ENCODE results near the gene PLK4. TPM values are rescaled to one million over a fixed set of nuclear protein-coding genes. Genes with fewer than 3 reads are reported as not detected.
"Not testable (repeated sequence)": the region's sequence is repeated elsewhere in the genome, so short reads cannot be mapped to it uniquely, and the experiment has no call there.

Gene PLK4
- polyA plus RNA-seq, 3 donors, result 0.34 to 0.65 (median 0.38) TPM

GRCh38 chr4:127896069-127896468, 15.4 kb downstream of the PLK4 start:
- Mint-ChIP-seq H3K4me3 (no peak overlapping the region), H3K36me3 (peaks cover 28 to 61% of the 10 kb centered on the region in 2 donors), H3K9me3 (peaks cover 0 to 3% (median 0%) of the 10 kb centered on the region in 7 donors), H3K27me3 (ENCODE audit: low read depth in 3 of 3) (no peaks in the 10 kb centered on the region), H3K4me1 (no peaks in the 10 kb centered on the region), H3K27ac (no peak overlapping the region)
- Histone ChIP-seq H3K79me2 (ENCODE audit: insufficient read depth, low read length) (no peaks in the 10 kb centered on the region), H4K20me1 (ENCODE audit: insufficient read depth, low read length) (no peaks in the 10 kb centered on the region), H3K27ac (ENCODE audit: low read depth in 1 of 2, low read length in 2 of 2) (no peak overlapping the region), H3K9me3 (replicated peaks in 1 of 2; ENCODE audit: control insufficient read depth in 1 of 2, insufficient read depth in 1 of 2, low read length in 2 of 2) (no peaks in the 10 kb centered on the region), H3K9ac (ENCODE audit: insufficient read depth, low read length, poor library complexity, severe bottlenecking) (no peak overlapping the region), H3K4me3 (replicated peaks in 1 of 3; ENCODE audit: low read depth in 2 of 3, low read length in 3 of 3) (no peak overlapping the region), H3K27me3 (ENCODE audit: control insufficient read depth in 2 of 2, insufficient read depth in 2 of 2, low read length in 2 of 2) (no peaks in the 10 kb centered on the region), H3K4me2 (replicated peaks; ENCODE audit: extremely low read depth, low read length, poor library complexity, severe bottlenecking) (no peak overlapping the region), H2AFZ (ENCODE audit: insufficient read depth, low read depth, low read length, poor library complexity, severe bottlenecking) (no peak overlapping the region), H3K4me1 (ENCODE audit: control insufficient read depth in 1 of 2, insufficient read depth in 2 of 2, low read length in 2 of 2) (no peaks in the 10 kb centered on the region), H3K36me3 (replicated peaks in 1 of 2; ENCODE audit: control insufficient read depth in 1 of 2, insufficient read depth in 2 of 2, low read length in 2 of 2) (peaks cover 20 to 58% of the 10 kb centered on the region in 2 donors)
- no peak for DNase-seq
- no peak for TF ChIP-seq CTCF (IDR thresholded peaks at IDR 0.05)
- WGBS (ENCODE audit: insufficient coverage), result no CpG with 5 or more reads among the region's 1 CpG
- intact Hi-C loops (cut with micrococcal nuclease), result no loop called here

GRCh38 chr4:127896528-127896927, 15.8 kb downstream of the PLK4 start:
- Mint-ChIP-seq H3K27me3 (ENCODE audit: low read depth in 3 of 3) (no peaks in the 10 kb centered on the region), H3K9me3 (peaks cover 0 to 3% (median 0%) of the 10 kb centered on the region in 7 donors), H3K4me3 (no peak overlapping the region), H3K36me3 (peaks cover 28 to 63% of the 10 kb centered on the region in 2 donors), H3K4me1 (no peaks in the 10 kb centered on the region), H3K27ac (no peak overlapping the region)
- no peaks in the 10 kb centered on the region for H3K4me1 ChIP-seq (ENCODE audit: control insufficient read depth in 1 of 2, insufficient read depth in 2 of 2, low read length in 2 of 2)
- no peaks in the 10 kb centered on the region for H3K79me2 ChIP-seq (ENCODE audit: insufficient read depth, low read length)
- H3K9me3 ChIP-seq (replicated peaks in 1 of 2; ENCODE audit: control insufficient read depth in 1 of 2, insufficient read depth in 1 of 2, low read length in 2 of 2), result no peaks in the 10 kb centered on the region
- H2AFZ ChIP-seq (ENCODE audit: insufficient read depth, low read depth, low read length, poor library complexity, severe bottlenecking), result no peak overlapping the region
- no peaks in the 10 kb centered on the region for H4K20me1 ChIP-seq (ENCODE audit: insufficient read depth, low read length)
- H3K4me3 ChIP-seq (replicated peaks in 1 of 3; ENCODE audit: low read depth in 2 of 3, low read length in 3 of 3), result no peak overlapping the region
- no CpG with 5 or more reads among the region's 1 CpG for WGBS (ENCODE audit: insufficient coverage)
- H3K9ac ChIP-seq (ENCODE audit: insufficient read depth, low read length, poor library complexity, severe bottlenecking), result no peak overlapping the region
- H3K27me3 ChIP-seq (ENCODE audit: control insufficient read depth in 2 of 2, insufficient read depth in 2 of 2, low read length in 2 of 2), result no peaks in the 10 kb centered on the region
- intact Hi-C loops (cut with micrococcal nuclease), result no loop called here
- no peak for DNase-seq
- no peak overlapping the region for H3K4me2 ChIP-seq (replicated peaks; ENCODE audit: extremely low read depth, low read length, poor library complexity, severe bottlenecking)
- TF ChIP-seq CTCF (IDR thresholded peaks at IDR 0.05), result no peak
- H3K36me3 ChIP-seq (replicated peaks in 1 of 2; ENCODE audit: control insufficient read depth in 1 of 2, insufficient read depth in 2 of 2, low read length in 2 of 2), result peaks cover 20 to 57% of the 10 kb centered on the region in 2 donors
- no peak overlapping the region for H3K27ac ChIP-seq (ENCODE audit: low read depth in 1 of 2, low read length in 2 of 2)

GRCh38 chr4:127899682-127900081, 19.0 kb downstream of the PLK4 start:
- H3K36me3 Mint-ChIP-seq, result peaks cover 15 to 47% of the 10 kb centered on the region in 2 donors
- H3K4me1 ChIP-seq (ENCODE audit: control insufficient read depth in 1 of 2, insufficient read depth in 2 of 2, low read length in 2 of 2); H3K9me3 Mint-ChIP-seq; H3K4me2 ChIP-seq (replicated peaks; ENCODE audit: extremely low read depth, low read length, poor library complexity, severe bottlenecking); H3K27ac Mint-ChIP-seq; H2AFZ ChIP-seq (ENCODE audit: insufficient read depth, low read depth, low read length, poor library complexity, severe bottlenecking); DNase-seq; H3K4me1 Mint-ChIP-seq; H3K27ac ChIP-seq (ENCODE audit: low read depth in 1 of 2, low read length in 2 of 2); H4K20me1 ChIP-seq (ENCODE audit: insufficient read depth, low read length); H3K79me2 ChIP-seq (ENCODE audit: insufficient read depth, low read length); H3K27me3 ChIP-seq (ENCODE audit: control insufficient read depth in 2 of 2, insufficient read depth in 2 of 2, low read length in 2 of 2); intact Hi-C loops (cut with micrococcal nuclease); H3K4me3 ChIP-seq (replicated peaks in 1 of 3; ENCODE audit: low read depth in 2 of 3, low read length in 3 of 3); H3K9ac ChIP-seq (ENCODE audit: insufficient read depth, low read length, poor library complexity, severe bottlenecking); H3K27me3 Mint-ChIP-seq (ENCODE audit: low read depth in 3 of 3); H3K9me3 ChIP-seq (replicated peaks in 1 of 2; ENCODE audit: control insufficient read depth in 1 of 2, insufficient read depth in 1 of 2, low read length in 2 of 2); H3K4me3 Mint-ChIP-seq: not testable (repeated sequence)
- peaks cover 7 to 28% of the 10 kb centered on the region in 2 donors for H3K36me3 ChIP-seq (replicated peaks in 1 of 2; ENCODE audit: control insufficient read depth in 1 of 2, insufficient read depth in 2 of 2, low read length in 2 of 2)
- WGBS (ENCODE audit: insufficient coverage), result 100% methylated on average over 1 of the region's 4 CpGs

Measured in CD14-positive monocyte (primary cell).